GM10248 (cell line): Measurements from ENCODE around the gene RGS12.

Experiments
- CTCF ChIA-PET: fragments of 300-600 bp; sonication (Branson Sonifier 250); formaldehyde crosslinking; extraction: SDS; loops from one replicate; lab custom pipeline; 2021; ENCODE audit warnings: antibody characterized with exemption; lab: Yijun Ruan, JAX
- POLR2A ChIA-PET: fragments of 350-650 bp; sonication (Branson Sonifier 250); formaldehyde crosslinking; extraction: SDS; loops from one replicate; lab custom pipeline; 2020; ENCODE audit warnings: antibody characterized with exemption; lab: Yijun Ruan, JAX
- DNase-seq: peaks from one replicate; pipeline ENCODE4 v3.0.0; 2012; ENCODE audit errors: extremely low spot score
- TF ChIP-seq, protein P1 (sequence below): IDR thresholded peaks from 2 replicates; pipeline ENCODE4 v1.5.1; 2012; ENCODE audit warnings: mild to moderate bottlenecking, low read depth; ENCODE audit errors: extremely low read depth, missing control alignments, control extremely low read depth

The RGS12 gene

DNA sequence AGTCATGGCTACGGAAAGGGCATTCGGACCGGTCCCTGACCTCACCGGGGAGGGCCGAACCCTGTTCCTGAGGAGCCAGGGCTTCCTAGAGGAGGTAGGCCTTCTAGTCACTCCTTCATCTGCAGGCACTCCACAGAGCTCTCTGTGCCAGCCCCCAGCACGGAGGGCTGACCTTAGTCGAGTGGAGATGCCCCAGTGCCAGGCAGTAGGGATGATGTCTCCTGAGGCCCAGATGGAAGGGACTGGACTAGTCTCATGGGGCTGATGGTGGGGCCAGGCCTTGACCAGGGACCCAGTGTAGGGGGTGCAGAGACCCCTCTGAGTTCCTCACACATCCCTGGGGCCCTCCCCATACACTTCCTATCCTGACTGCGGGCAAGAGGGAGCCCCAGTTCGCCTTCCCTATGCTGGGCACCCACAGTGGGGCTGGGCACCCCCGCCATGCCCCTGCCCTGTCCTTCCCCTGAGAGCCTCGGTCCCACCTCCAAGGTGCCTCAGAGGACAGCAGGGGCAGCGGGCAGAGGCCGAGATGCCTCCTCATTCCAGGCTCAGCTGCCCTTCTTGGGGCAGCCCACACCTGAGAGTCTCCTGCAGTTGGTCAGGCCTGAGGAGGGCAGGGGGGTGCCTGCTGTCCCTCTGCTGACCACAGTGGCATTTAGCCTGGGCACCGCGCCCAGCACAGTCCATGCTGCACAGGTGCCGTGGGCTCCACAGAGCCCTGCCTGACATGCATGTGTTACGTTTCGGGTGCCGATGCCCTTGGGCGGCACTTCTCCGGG lies 45.2 kb upstream of the RGS12 start:
- TF ChIP-seq, protein P1, sequence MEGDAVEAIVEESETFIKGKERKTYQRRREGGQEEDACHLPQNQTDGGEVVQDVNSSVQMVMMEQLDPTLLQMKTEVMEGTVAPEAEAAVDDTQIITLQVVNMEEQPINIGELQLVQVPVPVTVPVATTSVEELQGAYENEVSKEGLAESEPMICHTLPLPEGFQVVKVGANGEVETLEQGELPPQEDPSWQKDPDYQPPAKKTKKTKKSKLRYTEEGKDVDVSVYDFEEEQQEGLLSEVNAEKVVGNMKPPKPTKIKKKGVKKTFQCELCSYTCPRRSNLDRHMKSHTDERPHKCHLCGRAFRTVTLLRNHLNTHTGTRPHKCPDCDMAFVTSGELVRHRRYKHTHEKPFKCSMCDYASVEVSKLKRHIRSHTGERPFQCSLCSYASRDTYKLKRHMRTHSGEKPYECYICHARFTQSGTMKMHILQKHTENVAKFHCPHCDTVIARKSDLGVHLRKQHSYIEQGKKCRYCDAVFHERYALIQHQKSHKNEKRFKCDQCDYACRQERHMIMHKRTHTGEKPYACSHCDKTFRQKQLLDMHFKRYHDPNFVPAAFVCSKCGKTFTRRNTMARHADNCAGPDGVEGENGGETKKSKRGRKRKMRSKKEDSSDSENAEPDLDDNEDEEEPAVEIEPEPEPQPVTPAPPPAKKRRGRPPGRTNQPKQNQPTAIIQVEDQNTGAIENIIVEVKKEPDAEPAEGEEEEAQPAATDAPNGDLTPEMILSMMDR: no peak
- CTCF ChIA-PET: no interaction called here
- POLR2A ChIA-PET: no interaction called here
- no peak for DNase-seq

GRCh38 chr4:3248178-3248480 lies 44.7 kb upstream of the RGS12 start:
- POLR2A ChIA-PET: no interaction called here
- CTCF ChIA-PET: no interaction called here
- TF ChIP-seq, protein P1: no peak
- DNase-seq: no peak

DNA sequence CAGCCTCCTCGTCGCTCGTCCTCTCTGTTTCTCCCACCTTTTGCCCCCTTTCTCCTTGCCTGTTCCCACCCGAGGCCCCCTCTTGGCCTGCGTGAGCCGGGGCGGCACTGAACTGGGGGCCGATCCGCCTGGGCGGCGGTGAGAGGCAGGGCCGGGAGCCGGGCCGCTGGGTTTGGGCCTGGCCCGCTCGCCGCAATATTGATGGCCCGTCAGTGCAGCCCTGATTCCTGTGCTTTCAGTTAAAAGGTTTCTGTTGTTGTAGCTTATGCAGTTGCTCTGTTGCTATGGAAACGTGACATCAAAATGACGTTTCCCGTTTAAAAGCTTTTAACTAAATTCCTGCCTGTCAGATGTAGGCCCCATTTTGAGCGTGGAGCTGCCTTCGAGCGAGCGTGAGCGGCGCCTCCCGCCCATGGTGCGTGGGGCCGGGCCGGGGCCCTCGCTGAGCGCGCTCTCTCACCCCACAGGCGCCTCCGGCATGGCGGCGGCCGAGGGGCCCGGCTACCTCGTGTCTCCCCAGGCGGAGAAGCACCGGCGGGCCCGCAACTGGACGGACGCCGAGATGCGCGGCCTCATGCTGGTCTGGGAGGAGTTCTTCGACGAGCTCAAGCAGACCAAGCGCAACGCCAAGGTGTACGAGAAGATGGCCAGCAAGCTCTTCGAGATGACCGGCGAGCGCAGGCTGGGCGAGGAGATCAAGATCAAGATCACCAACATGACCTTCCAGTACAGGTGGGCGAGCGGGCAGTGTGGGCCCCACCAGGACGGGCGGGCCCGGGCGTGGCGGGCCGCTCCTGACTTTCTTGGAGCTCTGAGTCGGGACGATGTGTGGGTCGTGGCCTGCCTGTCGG lies 43.8 kb upstream of the RGS12 start, which contains the start of gene MSANTD1:
Gene MSANTD1, plus strand, starts transcription at position 349 of the 851 bp plus-strand sequence. Its CDS starts 64 bp downstream, at position 413.
- POLR2A ChIA-PET: interaction anchor here (1.0 kb wide), 1 partner anchor 9 kb away, joined by 3 read pairs; no protein-coding TSS in a partner anchor
- TF ChIP-seq, protein P1: no peak
- CTCF ChIA-PET: no interaction called here
- no peak for DNase-seq

GRCh38 chr4:3249711-3250437 lies 42.9 kb upstream of the RGS12 start:
- TF ChIP-seq, protein P1: no peak
- CTCF ChIA-PET: no interaction called here
- DNase-seq: no peak
- POLR2A ChIA-PET: no interaction called here

DNA sequence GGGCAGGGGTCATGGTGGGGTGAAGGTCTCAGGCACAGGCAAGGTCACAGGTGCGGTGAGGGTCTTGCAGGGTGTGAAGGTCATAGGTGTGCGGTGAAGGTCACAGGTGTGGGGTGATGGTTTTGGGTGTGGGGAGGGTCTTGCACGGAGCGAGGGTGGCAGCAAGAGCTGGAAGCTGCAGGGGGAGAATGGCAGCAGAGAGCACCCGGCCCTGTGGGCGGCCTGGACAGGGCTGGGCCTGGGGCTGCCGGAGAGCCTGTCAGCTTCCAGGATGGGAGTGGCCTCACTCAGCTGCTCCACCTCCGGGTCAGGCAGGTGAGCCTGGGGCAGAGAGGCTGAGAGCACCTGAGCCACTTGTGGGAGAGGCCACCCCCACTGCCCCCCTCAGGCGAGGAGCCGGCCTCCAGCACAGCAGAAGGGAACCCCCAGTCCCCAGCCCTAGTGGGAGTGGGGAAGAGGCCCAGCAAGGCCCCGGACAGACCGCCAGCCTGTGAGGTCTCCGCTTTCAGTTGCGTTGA lies 42.3 kb upstream of the RGS12 start:
- TF ChIP-seq, protein P1: no peak
- no peak for DNase-seq
- ChIA-PET POLR2A (no interaction called here), CTCF (no interaction called here)

GRCh38 chr4:3250956-3251690 lies 41.7 kb upstream of the RGS12 start:
- ChIA-PET POLR2A (no interaction called here), CTCF (no interaction called here)
- TF ChIP-seq, protein P1: no peak
- no peak for DNase-seq
